Tibial nerve (tissue), 4 donors: ENCODE results near the gene ZNF79. TPM values are rescaled to one million over a fixed set of nuclear protein-coding genes. Genes with fewer than 3 reads are reported as not detected.

ENCODE experiments used
- DNase-seq, 2 donors: peaks; one replicate each; pipeline ENCODE4 v3.0.0-alpha.2; 2019; ENCODE audit warnings: low spot score in 2 of 2
- H3K27ac ChIP-seq, 4 donors: fragments of 200-600 bp; sonication (generic) in 3 of 4; one replicate each; pipeline ENCODE4 v1.5.1; 2017 to 2019; ENCODE audit warnings: mild to moderate bottlenecking in 1 of 4
- H3K27me3 ChIP-seq, 2 donors: fragments of 200-600 bp; sonication (generic) in 1 of 2; one replicate each; pipeline versions ENCODE4 v1.5.1 to v1.6.0; 2017 to 2019
- H3K36me3 ChIP-seq, 3 donors: fragments of 200-600 bp; sonication (generic); one replicate each; pipeline ENCODE4 v1.5.1; 2018 to 2019
- H3K4me1 ChIP-seq, 4 donors: fragments of 200-600 bp; sonication (generic) in 3 of 4; one replicate each; pipeline ENCODE4 v1.5.1; 2017 to 2019
- H3K4me3 ChIP-seq, 4 donors: fragments of 200-600 bp; sonication (generic) in 3 of 4; one replicate each; pipeline ENCODE4 v1.5.1; 2017 to 2019; ENCODE audit warnings: mild to moderate bottlenecking in 1 of 4, moderate library complexity in 1 of 4
- H3K9me3 ChIP-seq, 4 donors: fragments of 200-600 bp; sonication (generic) in 3 of 4; one replicate each; pipeline ENCODE4 v1.5.1; 2017 to 2019
- EP300 ChIP-seq, 2 donors: sonication (generic); formaldehyde crosslinking; IDR thresholded peaks; one replicate each; pipeline ENCODE4 v1.6.1; 2017; ENCODE audit warnings: antibody characterized with exemption in 2 of 2, mild to moderate bottlenecking in 1 of 2
- POLR2A ChIP-seq, 2 donors: fragments of 450-650 bp; IDR thresholded peaks; one replicate each; pipeline ENCODE4 v1.6.1; 2017; ENCODE audit warnings: antibody characterized with exemption in 2 of 2, mild to moderate bottlenecking in 2 of 2, moderate library complexity in 2 of 2
- WGBS, 2 donors: methylation state at CpG; one replicate each; pipeline ENCODE4 v1.1.5; 2018; 5-methylcytosine and 5-hydroxymethylcytosine counted together
- total RNA-seq, 4 donors: library from RNA; depleted of rRNA; stranded (reverse); fragments of >200 nt; gene quantifications; one replicate each; pipeline ENCODE4 v1.1.0, GENCODE V29; 2016
- TF ChIP-seq, protein P1 (sequence below), 5 experiments: fragments of 200-600 bp in 3 of 5; fragments of 450-650 bp in 2 of 5; sonication (generic) in 3 of 5; IDR thresholded peaks; one replicate each; pipeline ENCODE4 v1.5.1; 2016 to 2019; ENCODE audit warnings: antibody characterized with exemption in 5 of 5, mild to moderate bottlenecking in 3 of 5, moderate library complexity in 2 of 5

Gene ZNF79
- total RNA-seq, 4 donors from 2014 or later = 11.6 to 18.0 (median 13.0) TPM

DNA sequence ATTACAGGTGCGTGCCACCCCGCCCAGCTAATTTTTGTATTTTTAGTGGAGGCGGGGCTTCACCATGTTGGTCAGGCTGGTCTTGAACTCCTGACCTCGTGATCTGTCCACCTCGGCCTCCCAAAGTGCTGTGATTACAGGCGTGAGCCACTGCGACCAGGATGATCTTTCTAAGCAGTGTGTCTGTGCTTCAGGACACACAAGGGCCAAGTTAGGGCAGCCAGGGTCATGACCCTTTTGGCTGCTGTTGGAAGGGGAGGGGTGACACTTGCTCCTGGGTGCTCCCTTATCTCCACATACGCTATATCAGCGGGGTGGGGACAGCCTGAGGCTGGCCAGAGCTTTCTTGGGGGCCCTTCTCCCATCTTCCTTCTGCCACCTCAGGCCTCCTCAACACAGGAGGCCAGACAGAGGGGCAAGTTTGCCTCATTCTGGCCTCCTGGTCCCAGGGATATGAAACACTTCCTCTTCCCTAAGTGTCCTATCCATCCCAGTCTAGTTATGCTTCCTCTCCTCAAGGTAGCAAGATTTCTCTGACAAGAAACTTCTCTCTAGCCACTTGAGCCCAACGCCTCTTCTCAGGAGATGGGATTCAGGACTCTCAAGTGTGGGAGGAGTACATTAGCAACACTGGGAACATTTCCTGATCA lies 1.9 kb upstream of the ZNF79 start:
- 83 to 85% methylated on average over 10 of the region's 10 CpGs for WGBS, 2 donors
- Histone ChIP-seq H3K4me3 (peak overlapping the region in 1 of 4 donors; percentile 67), H3K27ac (peak overlapping the region in 2 of 4 donors; percentile 24 to 87), H3K27me3 (no peaks in the 10 kb centered on the region), H3K36me3 (peaks cover 0 to 10% (median 0%) of the 10 kb centered on the region in 3 donors), H3K9me3 (no peaks in the 10 kb centered on the region), H3K4me1 (peaks cover 0 to 55% (median 23%) of the 10 kb centered on the region in 4 donors)
- TF ChIP-seq POLR2A (IDR thresholded peaks at IDR 0.05) (no peak), EP300 (IDR thresholded peaks at IDR 0.05) (no peak)
- TF ChIP-seq, protein P1, sequence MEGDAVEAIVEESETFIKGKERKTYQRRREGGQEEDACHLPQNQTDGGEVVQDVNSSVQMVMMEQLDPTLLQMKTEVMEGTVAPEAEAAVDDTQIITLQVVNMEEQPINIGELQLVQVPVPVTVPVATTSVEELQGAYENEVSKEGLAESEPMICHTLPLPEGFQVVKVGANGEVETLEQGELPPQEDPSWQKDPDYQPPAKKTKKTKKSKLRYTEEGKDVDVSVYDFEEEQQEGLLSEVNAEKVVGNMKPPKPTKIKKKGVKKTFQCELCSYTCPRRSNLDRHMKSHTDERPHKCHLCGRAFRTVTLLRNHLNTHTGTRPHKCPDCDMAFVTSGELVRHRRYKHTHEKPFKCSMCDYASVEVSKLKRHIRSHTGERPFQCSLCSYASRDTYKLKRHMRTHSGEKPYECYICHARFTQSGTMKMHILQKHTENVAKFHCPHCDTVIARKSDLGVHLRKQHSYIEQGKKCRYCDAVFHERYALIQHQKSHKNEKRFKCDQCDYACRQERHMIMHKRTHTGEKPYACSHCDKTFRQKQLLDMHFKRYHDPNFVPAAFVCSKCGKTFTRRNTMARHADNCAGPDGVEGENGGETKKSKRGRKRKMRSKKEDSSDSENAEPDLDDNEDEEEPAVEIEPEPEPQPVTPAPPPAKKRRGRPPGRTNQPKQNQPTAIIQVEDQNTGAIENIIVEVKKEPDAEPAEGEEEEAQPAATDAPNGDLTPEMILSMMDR (IDR thresholded peaks at IDR 0.05) = no peak
- DNase-seq = no peak

GRCh38 chr9:127422787-127423186 lies 1.4 kb upstream of the ZNF79 start:
- no peaks in the 10 kb centered on the region for H3K27me3 ChIP-seq
- peaks cover 0 to 13% (median 0%) of the 10 kb centered on the region in 3 donors for H3K36me3 ChIP-seq
- TF ChIP-seq, protein P1 (IDR thresholded peaks at IDR 0.05) = no peak
- TF ChIP-seq EP300 (IDR thresholded peaks at IDR 0.05) = no peak
- no peak for TF ChIP-seq POLR2A (IDR thresholded peaks at IDR 0.05)
- DNase-seq = no peak
- H3K27ac ChIP-seq = peak overlapping the region in 3 of 4 donors; percentile 80 to 93 (median 87)
- H3K4me3 ChIP-seq = peak overlapping the region in 2 of 4 donors; percentile 67 to 75
- H3K4me1 ChIP-seq = peaks cover 0 to 52% (median 23%) of the 10 kb centered on the region in 4 donors
- 53 to 59% methylated on average over 6 of the region's 6 CpGs for WGBS, 2 donors
- no peaks in the 10 kb centered on the region for H3K9me3 ChIP-seq

GRCh38 chr9:127423476-127423933 lies 677 bp upstream of the ZNF79 start:
- Histone ChIP-seq H3K27ac (peak overlapping the region; percentile 70 to 93 (median 84)), H3K4me1 (peaks cover 0 to 50% (median 23%) of the 10 kb centered on the region in 4 donors), H3K27me3 (no peaks in the 10 kb centered on the region), H3K36me3 (peaks cover 0 to 20% (median 0%) of the 10 kb centered on the region in 3 donors), H3K4me3 (peak overlapping the region; percentile 64 to 81 (median 71)), H3K9me3 (no peaks in the 10 kb centered on the region)
- no peak for TF ChIP-seq EP300 (IDR thresholded peaks at IDR 0.05)
- TF ChIP-seq POLR2A (IDR thresholded peaks at IDR 0.05) = no peak
- TF ChIP-seq, protein P1 (IDR thresholded peaks at IDR 0.05) = no peak
- DNase-seq = no peak
- 1% methylated on average over 9 of the region's 9 CpGs for WGBS, 2 donors

- Histone ChIP-seq H3K27me3 (no peaks in the 10 kb centered on the region), H3K4me1 (peaks cover 0 to 50% (median 23%) of the 10 kb centered on the region in 4 donors), H3K4me3 (peak overlapping the region; percentile 64 to 81 (median 71)), H3K9me3 (no peaks in the 10 kb centered on the region), H3K27ac (peak overlapping the region; percentile 70 to 93 (median 84)), H3K36me3 (peaks cover 0 to 28% (median 9%) of the 10 kb centered on the region in 3 donors)
- 0% methylated on average over 13 of the region's 13 CpGs for WGBS, 2 donors
- no peak for DNase-seq
- TF ChIP-seq EP300 (IDR thresholded peaks at IDR 0.05) (no peak), POLR2A (IDR thresholded peaks at IDR 0.05) (no peak)
- TF ChIP-seq, protein P1 (IDR thresholded peaks at IDR 0.05) = no peak
Measured at GRCh38 chr9:127424676-127424999, 456 bp downstream of the ZNF79 start.

DNA sequence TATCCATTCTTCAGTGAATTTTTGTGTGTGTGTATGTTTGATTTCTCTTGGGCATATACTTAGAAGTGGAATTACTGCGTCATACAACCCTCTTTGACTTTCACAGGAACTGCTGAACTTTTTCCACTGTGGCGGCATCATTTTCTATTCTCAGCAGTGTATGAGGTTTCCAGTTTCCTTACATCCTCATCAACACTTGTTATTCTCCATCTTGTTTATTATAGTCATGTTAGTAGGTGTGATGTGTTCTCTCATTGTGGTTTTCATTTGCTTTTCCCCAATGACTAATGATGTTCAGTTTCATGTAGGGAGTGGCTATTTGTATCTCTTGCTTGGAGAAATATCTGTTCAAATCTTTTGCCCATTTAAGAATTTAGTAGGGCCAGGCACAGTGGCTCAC lies 2.6 kb downstream of the ZNF79 start:
- Histone ChIP-seq H3K4me1 (peaks cover 0 to 43% (median 23%) of the 10 kb centered on the region in 4 donors), H3K4me3 (no peak overlapping the region), H3K36me3 (peaks cover 0 to 48% (median 9%) of the 10 kb centered on the region in 3 donors), H3K9me3 (no peaks in the 10 kb centered on the region), H3K27ac (no peak overlapping the region), H3K27me3 (no peaks in the 10 kb centered on the region)
- no peak for DNase-seq
- WGBS, 2 donors = 92 to 98% methylated on average over 2 of the region's 2 CpGs
- no peak for TF ChIP-seq EP300 (IDR thresholded peaks at IDR 0.05)
- TF ChIP-seq, protein P1 (IDR thresholded peaks at IDR 0.05) = no peak
- no peak for TF ChIP-seq POLR2A (IDR thresholded peaks at IDR 0.05)
